HL-60 (cell line): ENCODE measurements around the gene SKI.

Experiments used
- CTCF ChIP-seq: IDR thresholded peaks from one replicate; pipeline ENCODE4 v1.5.1; 2011; ENCODE audit warnings: low read length, control low read depth, inconsistent platforms; ENCODE audit not compliant: insufficient read depth
- GABPA ChIP-seq: IDR thresholded peaks from 2 replicates; pipeline ENCODE4 v1.6.1; 2012; ENCODE audit warnings: low read depth
- POLR2AphosphoS5 ChIP-seq: IDR thresholded peaks from 2 replicates; pipeline ENCODE4 v1.6.1; 2012; ENCODE audit warnings: low read depth
- SPI1 ChIP-seq: IDR thresholded peaks from 2 replicates; pipeline ENCODE4 v1.6.1; 2012; ENCODE audit warnings: low read depth, mild to moderate bottlenecking, borderline replicate concordance
- TF ChIP-seq, protein P1 (sequence below): IDR thresholded peaks from 2 replicates; pipeline ENCODE4 v1.6.1; 2012; ENCODE audit warnings: low read depth; ENCODE audit not compliant: insufficient replicate concordance

- TF ChIP-seq CTCF (no peak), POLR2AphosphoS5 (no peak), GABPA (no peak), SPI1 (no peak)
- TF ChIP-seq, protein P1, sequence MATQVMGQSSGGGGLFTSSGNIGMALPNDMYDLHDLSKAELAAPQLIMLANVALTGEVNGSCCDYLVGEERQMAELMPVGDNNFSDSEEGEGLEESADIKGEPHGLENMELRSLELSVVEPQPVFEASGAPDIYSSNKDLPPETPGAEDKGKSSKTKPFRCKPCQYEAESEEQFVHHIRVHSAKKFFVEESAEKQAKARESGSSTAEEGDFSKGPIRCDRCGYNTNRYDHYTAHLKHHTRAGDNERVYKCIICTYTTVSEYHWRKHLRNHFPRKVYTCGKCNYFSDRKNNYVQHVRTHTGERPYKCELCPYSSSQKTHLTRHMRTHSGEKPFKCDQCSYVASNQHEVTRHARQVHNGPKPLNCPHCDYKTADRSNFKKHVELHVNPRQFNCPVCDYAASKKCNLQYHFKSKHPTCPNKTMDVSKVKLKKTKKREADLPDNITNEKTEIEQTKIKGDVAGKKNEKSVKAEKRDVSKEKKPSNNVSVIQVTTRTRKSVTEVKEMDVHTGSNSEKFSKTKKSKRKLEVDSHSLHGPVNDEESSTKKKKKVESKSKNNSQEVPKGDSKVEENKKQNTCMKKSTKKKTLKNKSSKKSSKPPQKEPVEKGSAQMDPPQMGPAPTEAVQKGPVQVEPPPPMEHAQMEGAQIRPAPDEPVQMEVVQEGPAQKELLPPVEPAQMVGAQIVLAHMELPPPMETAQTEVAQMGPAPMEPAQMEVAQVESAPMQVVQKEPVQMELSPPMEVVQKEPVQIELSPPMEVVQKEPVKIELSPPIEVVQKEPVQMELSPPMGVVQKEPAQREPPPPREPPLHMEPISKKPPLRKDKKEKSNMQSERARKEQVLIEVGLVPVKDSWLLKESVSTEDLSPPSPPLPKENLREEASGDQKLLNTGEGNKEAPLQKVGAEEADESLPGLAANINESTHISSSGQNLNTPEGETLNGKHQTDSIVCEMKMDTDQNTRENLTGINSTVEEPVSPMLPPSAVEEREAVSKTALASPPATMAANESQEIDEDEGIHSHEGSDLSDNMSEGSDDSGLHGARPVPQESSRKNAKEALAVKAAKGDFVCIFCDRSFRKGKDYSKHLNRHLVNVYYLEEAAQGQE: no peak
These were observed 22.7 kb downstream of the SKI start for GRCh38 chr1:2250721-2251281.
